Bronchial epithelial cell (primary cell): ENCODE data around the gene PPP1R2C. TPM values are rescaled to one million over a fixed set of nuclear protein-coding genes. Genes with fewer than 3 reads are reported as not detected.

Experiments used
- DNase-seq: peaks from one replicate; pipeline ENCODE4 v3.0.0-alpha.2; 2010; ENCODE audit warnings: low read depth
- FAIRE-seq: peaks from 2 replicates; lab custom pipeline; 2011; peaks lifted over from hg19 to GRCh38; lab: Jason Lieb, UNC
- H3K27me3 ChIP-seq: 2 replicates; pipeline ENCODE4 v1.5.1; 2011; ENCODE audit warnings: low read length; ENCODE audit not compliant: control insufficient read depth, insufficient read depth
- H3K36me3 ChIP-seq: 2 replicates; pipeline ENCODE4 v1.5.1; 2011; ENCODE audit warnings: low read length; ENCODE audit not compliant: control insufficient read depth, insufficient read depth
- H3K4me3 ChIP-seq: 2 replicates; pipeline ENCODE4 v1.5.1; 2011; ENCODE audit warnings: mild to moderate bottlenecking, low read depth, low read length, control low read depth
- total RNA-seq: library from RNA; depleted of rRNA; stranded (reverse); fragments of >200 nt; gene quantifications from 2 replicates; pipeline ENCODE4 v1.2.1, GENCODE V29; 2014
- TF ChIP-seq, protein P1 (sequence below): IDR thresholded peaks from 2 replicates; pipeline ENCODE4 v1.5.1; 2011; ENCODE audit warnings: mild to moderate bottlenecking, moderate library complexity, low read length, control low read depth, inconsistent platforms; ENCODE audit not compliant: insufficient read depth, severe bottlenecking

The PPP1R2C gene
- total RNA-seq, 1 donor from 2014 or later = not detected

DNA sequence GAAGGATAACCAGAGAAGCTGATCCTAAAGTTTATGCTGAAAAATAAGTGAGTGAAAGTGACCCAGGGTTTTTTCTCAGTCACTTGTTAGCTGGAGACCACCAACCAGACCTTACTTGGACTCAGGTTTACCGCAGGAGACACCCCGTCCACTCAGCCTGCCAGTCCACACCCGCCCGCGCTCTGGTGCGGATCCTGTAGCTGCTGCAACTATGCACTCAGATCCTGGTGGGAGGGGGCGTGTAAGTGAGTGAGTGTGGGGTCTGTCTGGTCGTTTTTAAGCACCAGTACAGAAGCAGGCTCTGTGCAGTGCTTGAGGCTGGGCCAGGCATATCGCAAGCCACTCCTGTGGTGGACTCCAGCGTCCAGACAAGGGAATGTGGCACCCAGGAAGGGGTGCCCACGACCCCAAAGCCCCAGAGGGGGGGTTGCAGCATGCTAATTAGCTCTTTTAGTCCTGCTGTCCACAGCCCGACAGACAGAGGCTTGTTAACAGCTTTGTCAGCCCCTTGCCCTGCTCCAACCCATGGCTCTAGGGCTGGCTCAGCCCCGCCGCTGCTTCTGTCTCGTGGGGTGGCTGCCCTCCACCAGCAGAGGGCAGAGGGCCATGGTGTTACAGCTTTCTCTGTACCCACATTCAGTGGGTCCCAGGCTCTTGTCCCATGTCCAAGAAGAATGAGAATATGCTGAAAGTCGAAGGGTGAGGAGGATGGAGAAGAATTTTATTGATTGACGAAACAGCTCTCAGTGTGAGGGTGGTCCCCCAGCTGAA lies 40.4 kb upstream of the PPP1R2C start:
- Histone ChIP-seq H3K27me3 (no peaks in the 10 kb centered on the region), H3K4me3 (no peak overlapping the region), H3K36me3 (no peaks in the 10 kb centered on the region)
- TF ChIP-seq, protein P1, sequence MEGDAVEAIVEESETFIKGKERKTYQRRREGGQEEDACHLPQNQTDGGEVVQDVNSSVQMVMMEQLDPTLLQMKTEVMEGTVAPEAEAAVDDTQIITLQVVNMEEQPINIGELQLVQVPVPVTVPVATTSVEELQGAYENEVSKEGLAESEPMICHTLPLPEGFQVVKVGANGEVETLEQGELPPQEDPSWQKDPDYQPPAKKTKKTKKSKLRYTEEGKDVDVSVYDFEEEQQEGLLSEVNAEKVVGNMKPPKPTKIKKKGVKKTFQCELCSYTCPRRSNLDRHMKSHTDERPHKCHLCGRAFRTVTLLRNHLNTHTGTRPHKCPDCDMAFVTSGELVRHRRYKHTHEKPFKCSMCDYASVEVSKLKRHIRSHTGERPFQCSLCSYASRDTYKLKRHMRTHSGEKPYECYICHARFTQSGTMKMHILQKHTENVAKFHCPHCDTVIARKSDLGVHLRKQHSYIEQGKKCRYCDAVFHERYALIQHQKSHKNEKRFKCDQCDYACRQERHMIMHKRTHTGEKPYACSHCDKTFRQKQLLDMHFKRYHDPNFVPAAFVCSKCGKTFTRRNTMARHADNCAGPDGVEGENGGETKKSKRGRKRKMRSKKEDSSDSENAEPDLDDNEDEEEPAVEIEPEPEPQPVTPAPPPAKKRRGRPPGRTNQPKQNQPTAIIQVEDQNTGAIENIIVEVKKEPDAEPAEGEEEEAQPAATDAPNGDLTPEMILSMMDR = no peak
- FAIRE-seq (no peak), DNase-seq (no peak)

DNA sequence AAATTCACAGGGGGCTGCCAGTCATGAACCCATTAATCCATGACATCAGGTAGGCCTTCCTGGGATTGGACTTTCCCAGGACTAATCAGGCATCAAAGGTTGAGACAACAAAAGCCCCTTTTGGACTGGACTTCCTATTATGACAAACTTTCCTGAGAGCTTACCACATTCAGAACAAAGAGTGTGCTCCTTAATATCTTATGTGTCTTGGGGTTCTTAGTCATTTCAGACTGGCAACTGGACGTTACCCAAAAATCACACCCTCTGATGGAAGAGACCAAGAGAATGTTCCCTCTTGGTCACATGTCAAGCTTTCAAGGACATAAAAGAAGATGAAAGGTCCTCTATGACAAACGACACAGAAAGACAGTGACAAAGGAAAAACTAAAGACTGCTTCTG lies 31.6 kb upstream of the PPP1R2C start:
- Histone ChIP-seq H3K4me3 (no peak overlapping the region), H3K27me3 (no peaks in the 10 kb centered on the region), H3K36me3 (no peaks in the 10 kb centered on the region)
- DNase-seq (no peak), FAIRE-seq (no peak)
- TF ChIP-seq, protein P1 = no peak

DNA sequence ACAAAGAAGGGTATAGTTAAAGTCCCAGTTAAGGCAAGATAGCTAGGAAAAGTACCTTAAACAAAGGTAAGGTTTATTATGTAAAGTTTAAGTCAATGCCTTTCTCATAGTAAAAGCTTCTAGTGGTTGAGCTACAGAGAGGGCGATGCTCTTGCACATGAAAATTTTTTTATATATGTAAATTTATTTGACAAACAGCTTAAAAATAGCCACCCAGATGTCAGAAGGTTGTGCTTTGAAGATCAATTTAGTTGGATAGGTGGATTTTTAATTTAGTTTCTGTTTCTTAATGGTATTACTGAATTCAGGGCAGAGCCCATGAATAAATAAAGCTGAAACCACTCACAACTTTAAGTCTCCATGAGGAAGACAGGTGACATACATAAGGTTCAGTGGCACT lies 29.4 kb upstream of the PPP1R2C start:
- FAIRE-seq (no peak), DNase-seq (no peak)
- Histone ChIP-seq H3K27me3 (no peaks in the 10 kb centered on the region), H3K36me3 (no peaks in the 10 kb centered on the region), H3K4me3 (no peak overlapping the region)
- TF ChIP-seq, protein P1 = no peak

DNA sequence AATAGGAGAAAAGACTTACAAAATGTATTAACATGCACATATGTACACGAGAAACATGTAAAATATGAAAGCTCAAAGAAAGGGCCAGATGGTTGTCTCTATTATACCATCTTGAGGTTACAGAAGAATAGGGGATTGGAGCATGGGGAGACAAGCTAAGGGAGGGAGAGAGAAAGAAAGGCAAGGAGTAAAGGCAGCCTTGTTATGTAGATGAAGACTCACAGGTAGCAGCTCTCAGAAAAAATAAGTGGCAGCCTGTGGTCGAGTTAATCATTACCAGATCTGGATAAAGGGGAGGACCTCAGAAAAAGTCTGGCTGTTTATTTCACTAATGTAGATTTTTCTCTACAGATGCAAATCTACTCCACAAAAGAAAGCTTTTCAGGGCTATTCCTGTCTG lies 26.6 kb upstream of the PPP1R2C start:
- H3K27me3 ChIP-seq = no peaks in the 10 kb centered on the region
- no peak overlapping the region for H3K4me3 ChIP-seq
- DNase-seq (no peak), FAIRE-seq (no peak)
- TF ChIP-seq, protein P1 = no peak
- H3K36me3 ChIP-seq = no peaks in the 10 kb centered on the region

DNA sequence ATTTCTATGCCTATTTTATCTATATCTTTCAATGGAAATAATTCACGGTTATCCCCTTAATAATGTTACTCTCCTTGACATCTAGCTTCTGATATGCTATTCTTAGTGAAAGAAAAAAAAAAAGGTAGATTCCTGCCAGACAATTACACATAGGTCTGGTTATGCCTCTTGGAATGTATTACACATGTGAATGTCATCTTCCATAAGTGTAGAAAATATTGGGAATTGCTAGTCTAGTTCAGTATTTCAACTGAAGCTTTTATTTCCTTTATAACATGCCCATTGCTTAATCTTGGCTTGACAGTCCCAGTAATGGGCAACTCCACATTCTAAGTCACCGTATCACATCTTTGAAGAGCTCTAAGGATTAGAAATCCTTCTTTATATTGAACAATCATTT lies 25.4 kb upstream of the PPP1R2C start:
- no peaks in the 10 kb centered on the region for H3K36me3 ChIP-seq
- TF ChIP-seq, protein P1 = no peak
- peak; percentile 78 for DNase-seq
- no peaks in the 10 kb centered on the region for H3K27me3 ChIP-seq
- no peak for FAIRE-seq
- no peak overlapping the region for H3K4me3 ChIP-seq
